NCI-H2227 (cell line): ENCODE measurements around the gene TMOD2.

Experiments used
- DNase-seq: peaks from one replicate; lab custom pipeline; 2025; ENCODE audit not compliant: unreplicated experiment; lab: John Stamatoyannopoulos, UW

The TMOD2 gene

GRCh38 chr15:51812598-51812997 is 61.2 kb downstream of the TMOD2 start:
- DNase-seq: no peak

- no peak for DNase-seq
These were observed 63.2 kb downstream of the TMOD2 start for GRCh38 chr15:51814606-51815005.

- DNase-seq: no peak
These were observed 65.2 kb downstream of the TMOD2 start for GRCh38 chr15:51816611-51817010.

GRCh38 chr15:51818150-51818549 is 66.8 kb downstream of the TMOD2 start:
- no peak for DNase-seq

- DNase-seq: no peak
These were observed 74.3 kb downstream of the TMOD2 start for GRCh38 chr15:51825698-51826097.

- DNase-seq: no peak
These were observed 77.4 kb downstream of the TMOD2 start for GRCh38 chr15:51828621-51829375.

GRCh38 chr15:51829376-51830275 is 78.2 kb downstream of the TMOD2 start, which contains the start of gene TMOD3:
Gene TMOD3, plus strand, starts transcription at chr15:51829653. Its CDS starts 33,232 bp downstream, at chr15:51862885.
- DNase-seq: peak; percentile 89

GRCh38 chr15:51830276-51830806 is 78.9 kb downstream of the TMOD2 start:
- DNase-seq: no peak

- no peak for DNase-seq
These were observed 82.4 kb downstream of the TMOD2 start for GRCh38 chr15:51833772-51834171.

- DNase-seq: peak; percentile 41
These were observed 86.4 kb downstream of the TMOD2 start for GRCh38 chr15:51837792-51838251.

- no peak for DNase-seq
These were observed 86.9 kb downstream of the TMOD2 start for GRCh38 chr15:51838270-51838669.

- no peak for DNase-seq
These were observed 89.3 kb downstream of the TMOD2 start for GRCh38 chr15:51840692-51841091.

GRCh38 chr15:51841406-51842040 is 90.1 kb downstream of the TMOD2 start:
- DNase-seq: no peak

- DNase-seq: peak; percentile 2
These were observed 90.9 kb downstream of the TMOD2 start for GRCh38 chr15:51842265-51842664.

GRCh38 chr15:51842852-51843737 is 91.7 kb downstream of the TMOD2 start:
- DNase-seq: no peak

GRCh38 chr15:51844747-51845426 is 93.5 kb downstream of the TMOD2 start:
- no peak for DNase-seq

GRCh38 chr15:51846066-51846462 is 94.7 kb downstream of the TMOD2 start:
- DNase-seq: no peak

- DNase-seq: no peak
These were observed 95.2 kb downstream of the TMOD2 start for GRCh38 chr15:51846463-51847230.

- no peak for DNase-seq
These were observed 97.4 kb downstream of the TMOD2 start for GRCh38 chr15:51848811-51849210.
